Measurements from ENCODE around the gene EPN3. TPM values are rescaled to one million over a fixed set of nuclear protein-coding genes. Genes with fewer than 3 reads are reported as not detected.

Gene EPN3
- total RNA-seq, 1 donor from 2014 or later: not detected

- Mint-ChIP-seq H3K27ac (no peak overlapping the region), H3K9me3 (no peaks in the 10 kb centered on the region), H3K36me3 (ENCODE audit: low read depth) (no peaks in the 10 kb centered on the region), H3K27me3 (ENCODE audit: low read depth) (peaks cover 6% of the 10 kb centered on the region), H3K4me3 (ENCODE audit: low read depth) (no peak overlapping the region), H3K4me1 (ENCODE audit: low read depth) (no peaks in the 10 kb centered on the region)
- DNase-seq (ENCODE audit: low spot score): no peak
- intact Hi-C loops (cut with micrococcal nuclease): no loop called here
Measured at GRCh38 chr17:50575581-50576210, 43.2 kb downstream of the EPN3 start.

- no peak for DNase-seq (ENCODE audit: low spot score)
- Mint-ChIP-seq H3K36me3 (ENCODE audit: low read depth) (no peaks in the 10 kb centered on the region), H3K27ac (no peak overlapping the region), H3K27me3 (ENCODE audit: low read depth) (peaks cover 4% of the 10 kb centered on the region), H3K4me3 (ENCODE audit: low read depth) (no peak overlapping the region), H3K9me3 (no peaks in the 10 kb centered on the region), H3K4me1 (ENCODE audit: low read depth) (no peaks in the 10 kb centered on the region)
- intact Hi-C loops (cut with micrococcal nuclease): no loop called here
Measured at GRCh38 chr17:50576864-50577263, 44.3 kb downstream of the EPN3 start.

- H3K4me3 Mint-ChIP-seq (ENCODE audit: low read depth): no peak overlapping the region
- intact Hi-C loops (cut with micrococcal nuclease): no loop called here
- no peaks in the 10 kb centered on the region for H3K9me3 Mint-ChIP-seq
- no peak for DNase-seq (ENCODE audit: low spot score)
- no peaks in the 10 kb centered on the region for H3K4me1 Mint-ChIP-seq (ENCODE audit: low read depth)
- no peak overlapping the region for H3K27ac Mint-ChIP-seq
- no peaks in the 10 kb centered on the region for H3K36me3 Mint-ChIP-seq (ENCODE audit: low read depth)
- peaks cover 4% of the 10 kb centered on the region for H3K27me3 Mint-ChIP-seq (ENCODE audit: low read depth)
Measured at GRCh38 chr17:50577451-50577954, 45.0 kb downstream of the EPN3 start.

- no peak for DNase-seq (ENCODE audit: low spot score)
- intact Hi-C loops (cut with micrococcal nuclease): no loop called here
- H3K36me3 Mint-ChIP-seq (ENCODE audit: low read depth): no peaks in the 10 kb centered on the region
- no peak overlapping the region for H3K4me3 Mint-ChIP-seq (ENCODE audit: low read depth)
- peaks cover 9% of the 10 kb centered on the region for H3K27me3 Mint-ChIP-seq (ENCODE audit: low read depth)
- H3K4me1 Mint-ChIP-seq (ENCODE audit: low read depth): no peaks in the 10 kb centered on the region
- no peak overlapping the region for H3K27ac Mint-ChIP-seq
- no peaks in the 10 kb centered on the region for H3K9me3 Mint-ChIP-seq
Measured at GRCh38 chr17:50578173-50578572, 45.6 kb downstream of the EPN3 start.

GRCh38 chr17:50579399-50579798 is 46.9 kb downstream of the EPN3 start:
- no peak for DNase-seq (ENCODE audit: low spot score)

GRCh38 chr17:50580646-50581045 is 48.1 kb downstream of the EPN3 start:
- no peak for DNase-seq (ENCODE audit: low spot score)
- intact Hi-C loops (cut with micrococcal nuclease): no loop called here
- no peaks in the 10 kb centered on the region for H3K4me1 Mint-ChIP-seq (ENCODE audit: low read depth)
- H3K4me3 Mint-ChIP-seq (ENCODE audit: low read depth): no peak overlapping the region
- peaks cover 17% of the 10 kb centered on the region for H3K27me3 Mint-ChIP-seq (ENCODE audit: low read depth)
- no peaks in the 10 kb centered on the region for H3K9me3 Mint-ChIP-seq
- no peak overlapping the region for H3K27ac Mint-ChIP-seq
- no peaks in the 10 kb centered on the region for H3K36me3 Mint-ChIP-seq (ENCODE audit: low read depth)

More at GRCh38 chr17:50579399-50579798, 46.9 kb downstream of the EPN3 start:
- H3K9me3 Mint-ChIP-seq: no peaks in the 10 kb centered on the region
- no peaks in the 10 kb centered on the region for H3K36me3 Mint-ChIP-seq (ENCODE audit: low read depth)
- intact Hi-C loops (cut with micrococcal nuclease): no loop called here
- H3K27ac Mint-ChIP-seq: no peak overlapping the region
- no peaks in the 10 kb centered on the region for H3K4me1 Mint-ChIP-seq (ENCODE audit: low read depth)
- H3K27me3 Mint-ChIP-seq (ENCODE audit: low read depth): peaks cover 17% of the 10 kb centered on the region
- H3K4me3 Mint-ChIP-seq (ENCODE audit: low read depth): no peak overlapping the region

GRCh38 chr17:50581316-50581715 is 48.8 kb downstream of the EPN3 start:
- H3K4me3 Mint-ChIP-seq (ENCODE audit: low read depth): no peak overlapping the region
- H3K36me3 Mint-ChIP-seq (ENCODE audit: low read depth): no peaks in the 10 kb centered on the region
- intact Hi-C loops (cut with micrococcal nuclease): no loop called here
- no peak overlapping the region for H3K27ac Mint-ChIP-seq
- H3K27me3 Mint-ChIP-seq (ENCODE audit: low read depth): peaks cover 17% of the 10 kb centered on the region
- no peak for DNase-seq (ENCODE audit: low spot score)
- H3K4me1 Mint-ChIP-seq (ENCODE audit: low read depth): no peaks in the 10 kb centered on the region
- H3K9me3 Mint-ChIP-seq: no peaks in the 10 kb centered on the region

- intact Hi-C loops (cut with micrococcal nuclease): no loop called here
- Mint-ChIP-seq H3K27me3 (ENCODE audit: low read depth) (peaks cover 17% of the 10 kb centered on the region), H3K36me3 (ENCODE audit: low read depth) (no peaks in the 10 kb centered on the region), H3K4me1 (ENCODE audit: low read depth) (no peaks in the 10 kb centered on the region), H3K4me3 (ENCODE audit: low read depth) (no peak overlapping the region), H3K9me3 (no peaks in the 10 kb centered on the region), H3K27ac (no peak overlapping the region)
- no peak for DNase-seq (ENCODE audit: low spot score)
Measured at GRCh38 chr17:50582741-50583140, 50.2 kb downstream of the EPN3 start.

GRCh38 chr17:50583641-50584040 is 51.1 kb downstream of the EPN3 start:
- intact Hi-C loops (cut with micrococcal nuclease): no loop called here
- DNase-seq (ENCODE audit: low spot score): no peak
- no peak overlapping the region for H3K4me3 Mint-ChIP-seq (ENCODE audit: low read depth)
- H3K27me3 Mint-ChIP-seq (ENCODE audit: low read depth): peaks cover 16% of the 10 kb centered on the region
- H3K4me1 Mint-ChIP-seq (ENCODE audit: low read depth): no peaks in the 10 kb centered on the region
- H3K9me3 Mint-ChIP-seq: no peaks in the 10 kb centered on the region
- H3K36me3 Mint-ChIP-seq (ENCODE audit: low read depth): no peaks in the 10 kb centered on the region
- no peak overlapping the region for H3K27ac Mint-ChIP-seq

GRCh38 chr17:50584116-50584515 is 51.6 kb downstream of the EPN3 start:
- no peaks in the 10 kb centered on the region for H3K4me1 Mint-ChIP-seq (ENCODE audit: low read depth)
- no peak overlapping the region for H3K27ac Mint-ChIP-seq
- DNase-seq (ENCODE audit: low spot score): no peak
- H3K36me3 Mint-ChIP-seq (ENCODE audit: low read depth): no peaks in the 10 kb centered on the region
- peaks cover 13% of the 10 kb centered on the region for H3K27me3 Mint-ChIP-seq (ENCODE audit: low read depth)
- H3K4me3 Mint-ChIP-seq (ENCODE audit: low read depth): no peak overlapping the region
- intact Hi-C loops (cut with micrococcal nuclease): no loop called here
- H3K9me3 Mint-ChIP-seq: no peaks in the 10 kb centered on the region

GRCh38 chr17:50584749-50585148 is 52.2 kb downstream of the EPN3 start:
- no peak for DNase-seq (ENCODE audit: low spot score)
- Mint-ChIP-seq H3K4me3 (ENCODE audit: low read depth) (no peak overlapping the region), H3K27me3 (ENCODE audit: low read depth) (peaks cover 13% of the 10 kb centered on the region), H3K4me1 (ENCODE audit: low read depth) (no peaks in the 10 kb centered on the region), H3K9me3 (no peaks in the 10 kb centered on the region), H3K36me3 (ENCODE audit: low read depth) (no peaks in the 10 kb centered on the region), H3K27ac (no peak overlapping the region)
- intact Hi-C loops (cut with micrococcal nuclease): no loop called here

GRCh38 chr17:50585346-50585745 is 52.8 kb downstream of the EPN3 start:
- H3K4me1 Mint-ChIP-seq (ENCODE audit: low read depth): no peaks in the 10 kb centered on the region

GRCh38 chr17:50585891-50586290 is 53.4 kb downstream of the EPN3 start:
- H3K27ac Mint-ChIP-seq: no peak overlapping the region
- no peaks in the 10 kb centered on the region for H3K4me1 Mint-ChIP-seq (ENCODE audit: low read depth)
- no peaks in the 10 kb centered on the region for H3K9me3 Mint-ChIP-seq
- H3K36me3 Mint-ChIP-seq (ENCODE audit: low read depth): no peaks in the 10 kb centered on the region
- H3K27me3 Mint-ChIP-seq (ENCODE audit: low read depth): peaks cover 13% of the 10 kb centered on the region
- intact Hi-C loops (cut with micrococcal nuclease): no loop called here
- no peak overlapping the region for H3K4me3 Mint-ChIP-seq (ENCODE audit: low read depth)
- DNase-seq (ENCODE audit: low spot score): no peak

More at GRCh38 chr17:50585346-50585745, 52.8 kb downstream of the EPN3 start:
- Mint-ChIP-seq H3K4me3 (ENCODE audit: low read depth) (no peak overlapping the region), H3K27me3 (ENCODE audit: low read depth) (peaks cover 13% of the 10 kb centered on the region), H3K36me3 (ENCODE audit: low read depth) (no peaks in the 10 kb centered on the region), H3K27ac (no peak overlapping the region), H3K9me3 (no peaks in the 10 kb centered on the region)
- no peak for DNase-seq (ENCODE audit: low spot score)
- intact Hi-C loops (cut with micrococcal nuclease): no loop called here

Measured in activated T-helper 2 cell treated with anti-CD3 and anti-CD28 coated beads, Interferon-gamma antibody, Interleukin-2, Interleukin-4, amounts not matched to agents 10 μg/mL and 5 μg/mL and 100 μg/mL, durations not matched to agents 14 hours and 24 hours and 36 hours (primary cell).